Neural progenitor cell (in vitro differentiated cells): ENCODE results near the gene XAB2.

ENCODE experiments used
- EZH2 ChIP-seq: fragments of 200-600 bp; sonication (generic); IDR thresholded peaks from 2 replicates; pipeline ENCODE4 v1.6.1; 2017; ENCODE audit warnings: antibody characterized with exemption, mild to moderate bottlenecking, moderate library complexity
- EZH2phosphoT487 ChIP-seq: fragments of 200-600 bp; sonication (generic); IDR thresholded peaks from 2 replicates; pipeline ENCODE4 v1.6.1; 2017; ENCODE audit warnings: antibody characterized with exemption
- TF ChIP-seq, protein P1 (sequence below): fragments of 200-600 bp; sonication (generic); IDR thresholded peaks from 2 replicates; pipeline ENCODE4 v1.5.1; 2017; ENCODE audit warnings: antibody characterized with exemption, mild to moderate bottlenecking

GRCh38 chr19:7676376-7676775, 47.0 kb upstream of the XAB2 start:
- TF ChIP-seq EZH2phosphoT487 (no peak), EZH2 (no peak)
- TF ChIP-seq, protein P1, sequence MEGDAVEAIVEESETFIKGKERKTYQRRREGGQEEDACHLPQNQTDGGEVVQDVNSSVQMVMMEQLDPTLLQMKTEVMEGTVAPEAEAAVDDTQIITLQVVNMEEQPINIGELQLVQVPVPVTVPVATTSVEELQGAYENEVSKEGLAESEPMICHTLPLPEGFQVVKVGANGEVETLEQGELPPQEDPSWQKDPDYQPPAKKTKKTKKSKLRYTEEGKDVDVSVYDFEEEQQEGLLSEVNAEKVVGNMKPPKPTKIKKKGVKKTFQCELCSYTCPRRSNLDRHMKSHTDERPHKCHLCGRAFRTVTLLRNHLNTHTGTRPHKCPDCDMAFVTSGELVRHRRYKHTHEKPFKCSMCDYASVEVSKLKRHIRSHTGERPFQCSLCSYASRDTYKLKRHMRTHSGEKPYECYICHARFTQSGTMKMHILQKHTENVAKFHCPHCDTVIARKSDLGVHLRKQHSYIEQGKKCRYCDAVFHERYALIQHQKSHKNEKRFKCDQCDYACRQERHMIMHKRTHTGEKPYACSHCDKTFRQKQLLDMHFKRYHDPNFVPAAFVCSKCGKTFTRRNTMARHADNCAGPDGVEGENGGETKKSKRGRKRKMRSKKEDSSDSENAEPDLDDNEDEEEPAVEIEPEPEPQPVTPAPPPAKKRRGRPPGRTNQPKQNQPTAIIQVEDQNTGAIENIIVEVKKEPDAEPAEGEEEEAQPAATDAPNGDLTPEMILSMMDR, result no peak
